Liver (tissue), 9 donors: ENCODE data around the gene NEK7. TPM values are rescaled to one million over a fixed set of nuclear protein-coding genes. Genes with fewer than 3 reads are reported as not detected.

ENCODE experiments used
- DNase-seq: peaks from one replicate; pipeline ENCODE4 v3.0.0-alpha.2; 2017; ENCODE audit warnings: low spot score
- H3K27ac ChIP-seq, 2 donors: one replicate each; pipeline ENCODE4 v1.7.0; 2013; ENCODE audit warnings: inconsistent platforms in 2 of 2, low read length in 2 of 2, control low read depth in 1 of 2, low read depth in 1 of 2, mild to moderate bottlenecking in 1 of 2
- H3K27me3 ChIP-seq, 4 donors: one replicate each; pipeline versions ENCODE4 v1.6.1 to v1.7.0; 2013; ENCODE audit warnings: low read length in 3 of 4, inconsistent platforms in 1 of 4, mild to moderate bottlenecking in 1 of 4, moderate library complexity in 1 of 4; ENCODE audit not compliant: control insufficient read depth in 4 of 4, insufficient read depth in 4 of 4
- H3K36me3 ChIP-seq, 4 donors: one replicate each; pipeline versions ENCODE4 v1.6.1 to v1.7.0; 2013; ENCODE audit warnings: low read length in 3 of 4, mild to moderate bottlenecking in 3 of 4, low read depth in 1 of 4, moderate library complexity in 1 of 4; ENCODE audit not compliant: control insufficient read depth in 4 of 4, insufficient read depth in 3 of 4
- H3K4me1 ChIP-seq, 4 donors: one replicate each; pipeline versions ENCODE4 v1.6.1 to v1.7.0; 2013; ENCODE audit warnings: low read length in 3 of 4, mild to moderate bottlenecking in 3 of 4, moderate library complexity in 1 of 4; ENCODE audit not compliant: control insufficient read depth in 4 of 4, insufficient read depth in 4 of 4
- H3K4me3 ChIP-seq, 3 donors: one replicate each; pipeline versions ENCODE4 v1.6.1 to v1.7.0; 2013; ENCODE audit warnings: low read length in 3 of 3, control low read depth in 1 of 3, low read depth in 1 of 3, mild to moderate bottlenecking in 1 of 3
- H3K9ac ChIP-seq, 2 donors: one replicate each; pipeline ENCODE4 v1.7.0; 2013; ENCODE audit warnings: low read length in 2 of 2, mild to moderate bottlenecking in 2 of 2, moderate library complexity in 2 of 2, control low read depth in 1 of 2, low read depth in 1 of 2
- H3K9me3 ChIP-seq, 4 donors: one replicate each; pipeline versions ENCODE4 v1.6.1 to v1.7.0; 2013; ENCODE audit warnings: low read length in 3 of 4; ENCODE audit not compliant: control insufficient read depth in 4 of 4
- EGR1 ChIP-seq, 2 donors: IDR thresholded peaks; 2 replicates each; pipeline ENCODE4 v1.6.1; 2016 to 2018; ENCODE audit warnings: antibody characterized with exemption in 2 of 2, low read depth in 2 of 2
- FOXA1 ChIP-seq: IDR thresholded peaks from 2 replicates; pipeline ENCODE4 v1.6.1; 2016; ENCODE audit warnings: antibody characterized with exemption
- FOXA2 ChIP-seq: IDR thresholded peaks from 2 replicates; pipeline ENCODE4 v1.6.1; 2016; ENCODE audit warnings: antibody characterized with exemption
- HNF4A ChIP-seq, 2 donors: conservative IDR thresholded peaks; 2 replicates each; pipeline ENCODE4 v1.6.1; 2016; ENCODE audit warnings: antibody characterized with exemption in 2 of 2, mild to moderate bottlenecking in 2 of 2
- JUND ChIP-seq, 2 donors: IDR thresholded peaks; 2 replicates each; pipeline ENCODE4 v1.6.1; 2016; ENCODE audit warnings: antibody characterized with exemption in 2 of 2
- NR2F2 ChIP-seq: IDR thresholded peaks from 2 replicates; pipeline ENCODE4 v1.6.1; 2016; ENCODE audit warnings: antibody characterized with exemption
- RXRA ChIP-seq, 2 donors: IDR thresholded peaks; 2 replicates each; pipeline ENCODE4 v1.6.1; 2017 to 2018; ENCODE audit warnings: antibody characterized with exemption in 2 of 2, mild to moderate bottlenecking in 1 of 2
- SP1 ChIP-seq: IDR thresholded peaks from 2 replicates; pipeline ENCODE4 v1.6.1; 2018; ENCODE audit warnings: antibody characterized with exemption, mild to moderate bottlenecking
- TAF1 ChIP-seq: conservative IDR thresholded peaks from 2 replicates; pipeline ENCODE4 v1.6.1; 2016; ENCODE audit warnings: antibody characterized with exemption, mild to moderate bottlenecking
- YY1 ChIP-seq: IDR thresholded peaks from 2 replicates; pipeline ENCODE4 v1.6.1; 2016; ENCODE audit warnings: antibody characterized with exemption, mild to moderate bottlenecking
- WGBS: extraction: QIAGEN DNeasy Blood & Tissue Kit; methylation state at CpG from one replicate; pipeline ENCODE4 v1.1.7; 2013; 5-methylcytosine and 5-hydroxymethylcytosine counted together
- polyA plus RNA-seq, 2 donors: library from polyadenylated mRNA; stranded (reverse) in 1 of 2; unstranded in 1 of 2; fragments of 200-250 nt in 1 of 2; fragments of >200 nt in 1 of 2; fragmentation: Nextera tagmentation in 1 of 2; extraction: Ambion mirVana in 1 of 2; gene quantifications; one replicate each; pipeline versions ENCODE4 v1.2.1 to v1.2.3, GENCODE V29; 2013 to 2015
- total RNA-seq, 2 donors: library from RNA; depleted of rRNA; stranded (reverse); fragments of >200 nt; gene quantifications; one replicate each; pipeline ENCODE4 v1.2.3, GENCODE V29; 2014
- TF ChIP-seq, protein P1 (sequence below): fragments of 150-350 bp; IDR thresholded peaks from 2 replicates; pipeline ENCODE4 v1.5.1; 2017; ENCODE audit warnings: improper control_type of control experiment, low read depth, low read length; ENCODE audit not compliant: missing input control
- TF ChIP-seq, protein P2 (sequence below): IDR thresholded peaks from 2 replicates; pipeline ENCODE4 v1.6.1; 2016; ENCODE audit warnings: antibody characterized with exemption
- TF ChIP-seq, protein P3 (sequence below): IDR thresholded peaks from 2 replicates; pipeline ENCODE4 v1.6.1; 2016; ENCODE audit warnings: antibody characterized with exemption
- donor health status: healthy.
- donor health status: healthy.
- donor health status: healthy.
- donor health status: healthy.
- donor health status: healthy.

The NEK7 gene
- total and polyA plus RNA-seq, 4 donors, result 9.2 to 34.4 (median 20.2) TPM

DNA sequence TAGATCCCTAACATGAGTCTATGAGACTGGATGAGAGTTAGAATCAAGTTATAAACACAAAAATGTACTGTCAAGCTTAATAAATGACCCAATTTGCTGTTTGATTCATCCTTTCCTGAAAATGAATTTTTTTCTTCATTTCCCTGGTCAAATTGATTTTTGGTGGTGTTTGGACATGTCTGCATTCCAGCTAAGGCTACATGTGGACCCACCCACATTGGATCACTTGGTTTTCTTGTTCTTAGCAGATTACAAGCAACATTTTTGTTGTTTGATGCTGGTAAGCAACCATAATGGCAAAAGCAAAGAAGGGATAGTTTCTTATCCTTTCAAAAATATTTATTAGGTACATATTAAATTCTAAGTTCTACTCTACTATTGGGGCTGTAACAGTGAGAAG, 181.1 kb downstream of the NEK7 start:
- Histone ChIP-seq H3K4me3 (no peak overlapping the region), H3K9ac (no peak overlapping the region), H3K9me3 (no peaks in the 10 kb centered on the region), H3K36me3 (no peaks in the 10 kb centered on the region), H3K27me3 (no peaks in the 10 kb centered on the region), H3K27ac (no peak overlapping the region), H3K4me1 (no peaks in the 10 kb centered on the region)
- no peak for TF ChIP-seq EGR1 (IDR thresholded peaks at IDR 0.05; ENCODE audit: low read depth in 2 of 2)
- no peak for DNase-seq

DNA sequence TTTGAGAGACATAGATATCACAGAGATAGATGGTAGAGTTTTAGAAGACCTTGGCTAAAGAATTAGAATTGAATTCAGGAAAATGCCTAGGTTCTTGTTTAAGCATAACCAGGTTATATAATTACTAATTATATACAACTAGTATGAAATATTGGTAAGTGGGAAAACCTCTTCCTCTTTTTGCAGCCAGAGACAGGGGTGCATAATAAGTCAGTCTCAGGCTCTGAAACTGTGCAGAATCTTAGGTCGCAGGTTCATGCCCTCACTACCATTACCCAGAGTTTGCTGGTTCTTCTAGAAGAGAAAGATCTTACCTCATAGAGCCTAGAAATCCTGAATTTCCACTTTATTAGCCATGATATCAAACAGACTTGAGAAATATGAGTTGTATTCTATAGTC, 183.3 kb downstream of the NEK7 start:
- WGBS, result 93% methylated on average over 1 of the region's 1 CpG
- Histone ChIP-seq H3K9ac (no peak overlapping the region), H3K4me3 (no peak overlapping the region), H3K9me3 (no peaks in the 10 kb centered on the region), H3K36me3 (no peaks in the 10 kb centered on the region), H3K27ac (no peak overlapping the region), H3K27me3 (no peaks in the 10 kb centered on the region), H3K4me1 (no peaks in the 10 kb centered on the region)
- TF ChIP-seq SP1, result no peak
- no peak for TF ChIP-seq TAF1
- TF ChIP-seq FOXA2, result no peak
- no peak for TF ChIP-seq NR2F2
- DNase-seq, result no peak

DNA sequence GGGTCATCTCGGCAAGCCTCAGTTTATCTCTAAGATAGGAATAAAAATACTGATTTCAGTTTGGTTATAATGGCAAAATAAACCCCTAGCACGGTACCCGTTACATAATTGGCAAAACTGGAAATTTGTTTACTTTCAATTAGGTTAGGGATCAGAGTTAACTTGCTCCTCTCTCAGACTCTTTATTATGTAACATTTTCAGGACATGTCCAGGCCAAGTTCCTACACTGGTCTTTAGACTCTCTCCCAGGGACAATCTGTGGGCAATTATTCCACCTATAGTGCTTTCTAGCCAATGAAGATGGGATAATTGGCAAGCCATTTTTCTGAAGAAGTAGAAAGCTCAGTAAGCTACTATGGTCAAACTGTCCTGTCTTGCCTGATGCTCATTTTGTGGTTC, 189.4 kb downstream of the NEK7 start:
- peak in 1 of 2 donors; percentile 31 for TF ChIP-seq HNF4A (conservative IDR thresholded peaks at IDR 0.05)
- TF ChIP-seq JUND (IDR thresholded peaks at IDR 0.05), result no peak
- TF ChIP-seq, protein P1, sequence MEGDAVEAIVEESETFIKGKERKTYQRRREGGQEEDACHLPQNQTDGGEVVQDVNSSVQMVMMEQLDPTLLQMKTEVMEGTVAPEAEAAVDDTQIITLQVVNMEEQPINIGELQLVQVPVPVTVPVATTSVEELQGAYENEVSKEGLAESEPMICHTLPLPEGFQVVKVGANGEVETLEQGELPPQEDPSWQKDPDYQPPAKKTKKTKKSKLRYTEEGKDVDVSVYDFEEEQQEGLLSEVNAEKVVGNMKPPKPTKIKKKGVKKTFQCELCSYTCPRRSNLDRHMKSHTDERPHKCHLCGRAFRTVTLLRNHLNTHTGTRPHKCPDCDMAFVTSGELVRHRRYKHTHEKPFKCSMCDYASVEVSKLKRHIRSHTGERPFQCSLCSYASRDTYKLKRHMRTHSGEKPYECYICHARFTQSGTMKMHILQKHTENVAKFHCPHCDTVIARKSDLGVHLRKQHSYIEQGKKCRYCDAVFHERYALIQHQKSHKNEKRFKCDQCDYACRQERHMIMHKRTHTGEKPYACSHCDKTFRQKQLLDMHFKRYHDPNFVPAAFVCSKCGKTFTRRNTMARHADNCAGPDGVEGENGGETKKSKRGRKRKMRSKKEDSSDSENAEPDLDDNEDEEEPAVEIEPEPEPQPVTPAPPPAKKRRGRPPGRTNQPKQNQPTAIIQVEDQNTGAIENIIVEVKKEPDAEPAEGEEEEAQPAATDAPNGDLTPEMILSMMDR, result no peak
- TF ChIP-seq RXRA (IDR thresholded peaks at IDR 0.05), result no peak
- TF ChIP-seq, protein P2, sequence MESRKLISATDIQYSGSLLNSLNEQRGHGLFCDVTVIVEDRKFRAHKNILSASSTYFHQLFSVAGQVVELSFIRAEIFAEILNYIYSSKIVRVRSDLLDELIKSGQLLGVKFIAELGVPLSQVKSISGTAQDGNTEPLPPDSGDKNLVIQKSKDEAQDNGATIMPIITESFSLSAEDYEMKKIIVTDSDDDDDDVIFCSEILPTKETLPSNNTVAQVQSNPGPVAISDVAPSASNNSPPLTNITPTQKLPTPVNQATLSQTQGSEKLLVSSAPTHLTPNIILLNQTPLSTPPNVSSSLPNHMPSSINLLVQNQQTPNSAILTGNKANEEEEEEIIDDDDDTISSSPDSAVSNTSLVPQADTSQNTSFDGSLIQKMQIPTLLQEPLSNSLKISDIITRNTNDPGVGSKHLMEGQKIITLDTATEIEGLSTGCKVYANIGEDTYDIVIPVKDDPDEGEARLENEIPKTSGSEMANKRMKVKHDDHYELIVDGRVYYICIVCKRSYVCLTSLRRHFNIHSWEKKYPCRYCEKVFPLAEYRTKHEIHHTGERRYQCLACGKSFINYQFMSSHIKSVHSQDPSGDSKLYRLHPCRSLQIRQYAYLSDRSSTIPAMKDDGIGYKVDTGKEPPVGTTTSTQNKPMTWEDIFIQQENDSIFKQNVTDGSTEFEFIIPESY, result no peak
- TF ChIP-seq, protein P3, sequence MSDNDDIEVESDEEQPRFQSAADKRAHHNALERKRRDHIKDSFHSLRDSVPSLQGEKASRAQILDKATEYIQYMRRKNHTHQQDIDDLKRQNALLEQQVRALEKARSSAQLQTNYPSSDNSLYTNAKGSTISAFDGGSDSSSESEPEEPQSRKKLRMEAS, result no peak
- Histone ChIP-seq H3K9ac (no peak overlapping the region), H3K4me1 (no peaks in the 10 kb centered on the region), H3K9me3 (no peaks in the 10 kb centered on the region), H3K27ac (no peak overlapping the region), H3K4me3 (no peak overlapping the region), H3K36me3 (no peaks in the 10 kb centered on the region), H3K27me3 (no peaks in the 10 kb centered on the region)
- WGBS, result 40% methylated on average over 3 of the region's 3 CpGs
- no peak for DNase-seq

DNA sequence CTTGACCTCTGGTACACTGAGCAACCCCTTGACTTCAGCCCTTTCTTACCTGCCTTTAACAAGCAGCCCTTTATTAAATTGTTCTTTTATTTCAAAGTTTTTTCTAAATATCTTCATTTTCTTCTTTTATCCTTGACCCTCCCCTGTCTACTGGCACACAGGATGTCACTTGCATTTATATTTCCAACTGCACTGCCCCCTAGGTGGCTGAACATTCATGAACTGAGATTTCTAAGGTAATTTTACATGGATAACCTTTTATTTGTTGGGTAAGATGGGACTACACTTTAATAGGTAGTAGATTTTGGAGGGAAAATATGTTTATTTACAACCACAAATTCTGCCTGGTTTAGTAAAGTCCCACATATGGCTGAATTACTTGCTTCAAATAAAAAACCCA, 193.7 kb downstream of the NEK7 start:
- no peaks in the 10 kb centered on the region for H3K9me3 ChIP-seq
- no peak overlapping the region for H3K27ac ChIP-seq
- H3K36me3 ChIP-seq, result no peaks in the 10 kb centered on the region
- H3K27me3 ChIP-seq, result peaks cover 0 to 4% (median 0%) of the 10 kb centered on the region in 4 donors
- H3K9ac ChIP-seq, result no peak overlapping the region
- H3K4me1 ChIP-seq, result no peaks in the 10 kb centered on the region
- no peak overlapping the region for H3K4me3 ChIP-seq
- no peak for DNase-seq
- TF ChIP-seq, protein P2, result no peak
- no peak for TF ChIP-seq YY1
- TF ChIP-seq TAF1, result no peak
- TF ChIP-seq FOXA1, result no peak
- no peak for TF ChIP-seq RXRA (IDR thresholded peaks at IDR 0.05)
